Stimulated activated CD4-positive, alpha-beta T cell treated with anti-CD3 and anti-CD28 coated beads, Interleukin-1b, Interleukin-23, amount 100 ng/mL, for 4 hours (primary cell): ENCODE data around the gene SMCO4.
"Not testable (repeated sequence)": the region's sequence is repeated elsewhere in the genome, so short reads cannot be mapped to it uniquely, and the experiment has no call there.

ENCODE experiments used
- DNase-seq, 2 donors: peaks; one replicate each; pipeline ENCODE4 v3.0.0-alpha.2; 2020; ENCODE audit warnings: low read depth in 2 of 2

SMCO4 gene

GRCh38 chr11:93477684-93478234 is 65.4 kb downstream of the SMCO4 start:
- no peak for DNase-seq

GRCh38 chr11:93476796-93477195 is 66.4 kb downstream of the SMCO4 start:
- DNase-seq, result no peak

- DNase-seq, result no peak
These were observed 69.1 kb downstream of the SMCO4 start for GRCh38 chr11:93474123-93474522.

- DNase-seq, result no peak
These were observed 74.9 kb downstream of the SMCO4 start for GRCh38 chr11:93468290-93468689.

GRCh38 chr11:93467054-93467453 is 76.1 kb downstream of the SMCO4 start:
- no peak for DNase-seq

- no peak for DNase-seq
These were observed 78.2 kb downstream of the SMCO4 start for GRCh38 chr11:93464927-93465540.

- DNase-seq, result not testable (repeated sequence)
These were observed 79.5 kb downstream of the SMCO4 start for GRCh38 chr11:93463666-93464065.

- no peak for DNase-seq
These were observed 84.9 kb downstream of the SMCO4 start for GRCh38 chr11:93458286-93458685.

- peak in 1 of 2 donors; percentile 5 for DNase-seq
These were observed 98.5 kb downstream of the SMCO4 start for GRCh38 chr11:93444617-93445073.

- not testable (repeated sequence) for DNase-seq
These were observed 100.0 kb downstream of the SMCO4 start for GRCh38 chr11:93443232-93443631.

GRCh38 chr11:93432247-93432646 is 110.9 kb downstream of the SMCO4 start:
- no peak for DNase-seq
